Skin epidermis (tissue), 12 donors: ENCODE measurements around the gene RTN3.
A peak's percentile ranks its signal among the peaks of the same experiment; 100 is the strongest.

Source experiments
- H3K27ac ChIP-seq, 21 experiments: fragments of 200-600 bp; sonication (generic) in 11 of 21; one replicate each; pipeline ENCODE4 v1.5.0; 2020; ENCODE audit warnings: mild to moderate bottlenecking in 3 of 21, inconsistent platforms in 2 of 21, moderate library complexity in 2 of 21
- H3K4me3 ChIP-seq, 7 experiments: fragments of 200-600 bp; sonication (generic) in 2 of 7; one replicate each; pipeline ENCODE4 v1.5.0; 2020; ENCODE audit warnings: inconsistent platforms in 2 of 7, mild to moderate bottlenecking in 2 of 7, moderate library complexity in 1 of 7

The RTN3 gene

DNA sequence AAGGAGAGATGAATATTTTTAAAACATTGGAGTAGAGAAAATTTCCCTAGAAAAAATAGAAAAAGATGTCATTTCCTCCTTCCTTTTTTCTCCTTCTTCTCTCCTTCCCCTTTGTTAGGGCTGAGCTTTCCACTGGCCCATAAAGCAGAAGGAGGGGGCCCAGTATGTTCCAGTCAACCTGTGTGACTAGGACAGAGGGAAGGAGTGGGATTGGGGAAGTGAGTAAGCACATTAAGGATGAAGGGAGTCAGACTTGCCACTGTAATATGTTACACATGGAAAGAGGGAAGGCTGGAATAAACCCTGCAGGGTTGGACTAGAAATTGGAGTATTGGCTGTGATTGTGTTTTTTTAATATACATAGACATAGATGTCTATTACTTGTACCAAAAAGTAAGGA lies 111.9 kb downstream of the RTN3 start:
- H3K4me3 ChIP-seq: no peak overlapping the region

DNA sequence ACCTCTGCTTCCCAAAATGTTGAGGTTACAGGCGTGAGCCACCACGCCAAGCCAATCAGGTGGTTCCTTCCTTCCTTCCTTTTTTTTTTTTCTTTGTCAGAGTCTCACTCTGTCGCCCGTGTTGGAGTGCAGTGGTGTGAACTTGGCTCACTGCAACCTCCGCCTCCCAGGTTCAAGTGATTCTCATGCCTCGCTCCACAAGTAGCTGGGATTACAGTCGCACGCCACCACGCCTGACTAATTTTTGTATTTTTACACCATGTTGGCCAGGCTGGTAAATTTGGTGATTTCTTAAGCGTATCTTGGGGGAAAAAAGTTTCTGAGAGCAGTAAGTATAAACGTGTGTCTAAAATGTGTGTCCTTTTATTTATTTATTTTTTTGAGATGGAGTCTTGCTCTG lies 113.8 kb downstream of the RTN3 start:
- no peak overlapping the region for H3K4me3 ChIP-seq
- H3K27ac ChIP-seq: no peak overlapping the region

More for the DNA sequence above, 111.9 kb downstream of the RTN3 start:
- no peak overlapping the region for H3K27ac ChIP-seq

DNA sequence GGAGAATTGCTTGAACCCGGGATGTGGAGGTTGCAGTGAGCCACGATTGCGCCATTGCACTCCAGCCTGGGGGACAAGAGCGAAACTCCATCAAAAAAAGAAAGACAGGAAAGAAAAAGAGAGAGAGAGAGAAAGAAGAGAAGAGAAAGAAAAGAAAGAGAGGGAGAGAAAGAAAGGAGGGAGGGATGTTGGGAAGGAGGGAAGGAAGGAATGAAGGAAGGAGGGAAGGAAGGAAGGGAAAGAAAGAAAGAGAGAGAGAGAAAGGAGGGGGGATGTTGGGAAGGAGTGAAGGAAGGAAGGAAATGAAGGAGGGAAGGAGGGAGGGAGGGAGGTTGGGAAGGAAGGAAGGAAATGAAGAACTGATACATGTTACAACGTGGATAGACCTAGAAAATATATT lies 119.6 kb downstream of the RTN3 start:
- Histone ChIP-seq H3K4me3 (no peak overlapping the region), H3K27ac (no peak overlapping the region)

DNA sequence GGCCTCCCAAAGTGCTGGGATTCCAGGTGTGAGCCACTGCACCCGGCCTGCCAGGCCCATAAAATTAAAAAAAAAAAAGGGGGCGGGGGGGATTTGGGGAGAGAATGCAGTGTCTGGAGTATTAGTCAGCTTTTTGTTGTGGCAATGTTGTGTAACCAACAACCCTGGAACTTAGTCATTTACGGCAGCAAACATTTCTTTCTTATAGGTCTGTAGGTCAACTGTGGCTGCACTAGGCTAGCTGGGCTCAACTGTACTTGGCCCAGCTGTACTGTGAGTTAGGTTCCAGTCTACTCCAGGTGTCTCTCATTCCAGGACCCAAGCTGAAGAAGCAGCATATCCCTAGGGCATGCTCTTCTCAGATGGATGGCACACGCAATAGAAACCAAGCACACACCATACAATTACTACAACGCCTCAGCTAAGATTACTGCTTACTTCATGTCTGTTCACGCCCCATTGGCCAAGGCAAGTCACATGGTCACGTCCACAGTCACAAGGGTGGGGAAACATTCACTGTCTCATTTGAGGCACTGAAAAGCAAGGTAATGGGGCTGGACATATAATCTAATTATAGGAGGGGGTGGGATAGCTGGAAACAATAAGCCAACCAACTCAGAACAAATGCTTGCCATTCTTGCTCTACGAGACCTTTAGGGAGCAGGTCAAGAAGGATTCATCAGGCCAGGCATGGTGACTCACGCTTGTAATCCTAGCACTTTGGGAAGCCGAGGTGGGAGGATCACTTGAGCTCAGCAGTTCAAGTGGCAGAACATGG lies 121.5 kb downstream of the RTN3 start:
- peak overlapping the region in 10 of 21 experiments; percentile 12 to 62 (median 36) for H3K27ac ChIP-seq
- H3K4me3 ChIP-seq: no peak overlapping the region

DNA sequence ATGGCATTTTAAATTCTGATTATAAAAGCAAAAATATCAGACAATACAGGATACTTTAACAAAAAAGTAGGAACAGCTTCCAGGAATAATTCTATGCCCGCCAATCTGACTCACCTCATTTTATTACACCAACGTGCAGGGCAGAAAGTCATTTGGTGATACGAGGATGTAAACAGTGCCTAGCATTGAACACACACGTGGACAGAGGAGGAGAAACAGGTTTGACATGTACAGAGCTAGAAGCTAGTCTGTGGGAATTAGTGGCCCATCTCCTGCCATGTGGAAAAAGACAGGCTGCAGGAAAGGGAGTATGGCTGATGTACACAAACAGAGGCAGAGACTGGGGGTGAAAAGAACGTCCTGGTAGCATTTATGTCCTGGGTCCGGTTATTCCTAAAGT lies 123.0 kb downstream of the RTN3 start:
- Histone ChIP-seq H3K27ac (peak overlapping the region in 13 of 21 experiments; percentile 16 to 60 (median 38)), H3K4me3 (no peak overlapping the region)

DNA sequence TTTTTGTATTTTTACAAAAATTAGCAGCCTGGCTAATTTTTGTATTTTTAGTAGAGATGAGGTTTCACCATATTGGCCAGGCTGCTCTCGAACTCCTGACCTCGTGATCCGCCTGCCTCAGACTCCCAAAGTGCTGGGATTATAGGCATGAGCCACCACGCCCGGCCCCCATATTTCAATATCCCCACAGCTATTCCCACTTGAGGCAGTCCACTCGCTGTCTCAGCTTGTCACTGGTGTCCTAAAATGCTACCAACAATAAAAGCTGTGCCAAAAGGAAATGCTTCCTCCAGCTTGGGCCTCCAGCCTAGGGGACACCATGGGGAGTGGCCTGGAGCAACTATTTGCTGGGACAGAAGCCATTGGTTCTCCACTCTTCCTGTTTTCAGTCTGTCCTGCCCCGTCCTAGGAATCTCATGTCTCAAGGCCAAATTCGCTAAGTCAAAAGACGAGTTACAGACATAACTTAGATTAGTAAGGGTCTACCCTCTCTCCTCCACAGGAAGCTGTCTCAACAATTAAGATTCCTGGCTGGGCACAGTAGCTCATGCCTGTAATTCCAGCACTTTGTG lies 124.6 kb downstream of the RTN3 start:
- Histone ChIP-seq H3K27ac (peak overlapping the region in 3 of 21 experiments; percentile 19 to 57 (median 38)), H3K4me3 (no peak overlapping the region)
